Thyroid gland (tissue), 4 donors: ENCODE results near the gene SIX3.

ENCODE experiments used
- POLR2A ChIP-seq, 2 donors: fragments of 450-650 bp; IDR thresholded peaks; one replicate each; pipeline ENCODE4 v1.6.1; 2017; ENCODE audit warnings: antibody characterized with exemption in 2 of 2, mild to moderate bottlenecking in 2 of 2, moderate library complexity in 1 of 2
- TF ChIP-seq, protein P1 (sequence below), 6 experiments: fragments of 200-600 bp in 3 of 6; fragments of 450-650 bp in 3 of 6; sonication (generic) in 3 of 6; IDR thresholded peaks; one replicate each; pipeline ENCODE4 v1.5.1; 2016 to 2019; ENCODE audit warnings: antibody characterized with exemption in 6 of 6, mild to moderate bottlenecking in 2 of 6, inconsistent platforms in 1 of 6, moderate library complexity in 1 of 6

DNA sequence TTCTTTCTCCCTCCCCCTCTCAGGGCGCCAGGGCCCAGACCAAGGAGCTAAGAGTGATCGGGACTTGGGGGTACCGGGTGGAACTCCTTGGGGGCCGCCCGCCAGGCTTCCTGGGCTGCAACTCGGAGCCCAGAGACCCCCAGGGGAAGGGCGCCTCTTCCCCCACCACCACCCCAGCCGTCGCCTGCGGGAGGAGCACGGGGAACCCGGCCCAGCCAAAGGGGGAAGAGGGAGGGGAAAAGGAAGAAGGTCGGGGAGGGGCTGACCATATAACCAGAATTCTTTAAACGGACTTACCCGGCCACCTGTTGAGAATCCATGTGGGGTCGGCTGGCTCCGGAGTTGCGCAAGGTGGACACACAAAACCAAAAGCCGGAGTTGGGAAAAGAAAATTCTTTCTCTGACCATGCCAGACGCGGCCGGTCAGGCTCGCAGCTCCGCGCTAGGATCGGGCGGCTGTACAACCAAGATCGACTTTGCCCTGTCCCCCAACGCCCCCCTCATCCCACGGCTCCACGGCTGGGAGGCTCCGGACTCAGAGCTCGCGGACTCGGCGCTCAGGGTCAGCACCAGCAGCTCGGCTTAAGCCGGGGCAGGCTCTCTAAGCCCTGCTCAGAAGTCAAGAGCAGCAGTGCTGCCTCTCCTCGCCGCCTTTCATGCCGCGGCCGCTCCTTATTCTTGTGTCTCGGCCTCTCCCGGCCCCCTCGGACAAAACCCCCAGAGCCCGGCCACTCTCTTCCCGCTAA, 6.3 kb upstream of the SIX3 start:
- no peak for TF ChIP-seq POLR2A (IDR thresholded peaks at IDR 0.05)
- TF ChIP-seq, protein P1, sequence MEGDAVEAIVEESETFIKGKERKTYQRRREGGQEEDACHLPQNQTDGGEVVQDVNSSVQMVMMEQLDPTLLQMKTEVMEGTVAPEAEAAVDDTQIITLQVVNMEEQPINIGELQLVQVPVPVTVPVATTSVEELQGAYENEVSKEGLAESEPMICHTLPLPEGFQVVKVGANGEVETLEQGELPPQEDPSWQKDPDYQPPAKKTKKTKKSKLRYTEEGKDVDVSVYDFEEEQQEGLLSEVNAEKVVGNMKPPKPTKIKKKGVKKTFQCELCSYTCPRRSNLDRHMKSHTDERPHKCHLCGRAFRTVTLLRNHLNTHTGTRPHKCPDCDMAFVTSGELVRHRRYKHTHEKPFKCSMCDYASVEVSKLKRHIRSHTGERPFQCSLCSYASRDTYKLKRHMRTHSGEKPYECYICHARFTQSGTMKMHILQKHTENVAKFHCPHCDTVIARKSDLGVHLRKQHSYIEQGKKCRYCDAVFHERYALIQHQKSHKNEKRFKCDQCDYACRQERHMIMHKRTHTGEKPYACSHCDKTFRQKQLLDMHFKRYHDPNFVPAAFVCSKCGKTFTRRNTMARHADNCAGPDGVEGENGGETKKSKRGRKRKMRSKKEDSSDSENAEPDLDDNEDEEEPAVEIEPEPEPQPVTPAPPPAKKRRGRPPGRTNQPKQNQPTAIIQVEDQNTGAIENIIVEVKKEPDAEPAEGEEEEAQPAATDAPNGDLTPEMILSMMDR (IDR thresholded peaks at IDR 0.05), result no peak
